Stimulated activated CD8-positive, alpha-beta memory T cell treated with anti-CD3 and anti-CD28 coated beads, Interleukin-7, amount 100 ng/mL, for 4 hours (primary cell): ENCODE results near the gene SERPINA3.
"Not testable (repeated sequence)": the region's sequence is repeated elsewhere in the genome, so short reads cannot be mapped to it uniquely, and the experiment has no call there.

Experiments
- DNase-seq, 2 donors: peaks; one replicate each; pipeline ENCODE4 v3.0.0-alpha.2; 2020; ENCODE audit warnings: low read depth in 2 of 2

Gene SERPINA3

GRCh38 chr14:94632305-94632590 is 20.1 kb downstream of the SERPINA3 start:
- DNase-seq, result no peak

DNA sequence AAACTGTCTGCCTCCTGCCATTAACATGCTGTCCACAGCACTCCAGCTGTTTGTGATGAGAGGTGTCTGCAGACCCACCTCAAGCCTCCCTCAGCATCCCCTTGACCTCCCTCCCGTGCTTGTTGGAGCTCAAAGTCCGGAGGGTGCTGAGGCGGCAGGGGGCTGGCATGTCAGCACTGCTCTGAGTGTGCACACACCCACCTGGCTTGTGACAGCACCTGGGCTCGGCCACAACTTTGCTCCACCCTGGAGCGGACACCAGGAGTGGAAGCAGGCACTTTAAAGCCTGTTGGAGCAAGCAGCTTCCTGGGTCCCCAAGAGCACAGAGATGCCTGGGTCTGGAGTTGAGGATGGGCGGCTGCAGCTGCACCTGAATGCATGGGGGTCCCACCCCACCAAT is 20.9 kb downstream of the SERPINA3 start:
- no peak for DNase-seq

- DNase-seq, result no peak
These were observed 23.0 kb downstream of the SERPINA3 start for GRCh38 chr14:94635154-94635553.

DNA sequence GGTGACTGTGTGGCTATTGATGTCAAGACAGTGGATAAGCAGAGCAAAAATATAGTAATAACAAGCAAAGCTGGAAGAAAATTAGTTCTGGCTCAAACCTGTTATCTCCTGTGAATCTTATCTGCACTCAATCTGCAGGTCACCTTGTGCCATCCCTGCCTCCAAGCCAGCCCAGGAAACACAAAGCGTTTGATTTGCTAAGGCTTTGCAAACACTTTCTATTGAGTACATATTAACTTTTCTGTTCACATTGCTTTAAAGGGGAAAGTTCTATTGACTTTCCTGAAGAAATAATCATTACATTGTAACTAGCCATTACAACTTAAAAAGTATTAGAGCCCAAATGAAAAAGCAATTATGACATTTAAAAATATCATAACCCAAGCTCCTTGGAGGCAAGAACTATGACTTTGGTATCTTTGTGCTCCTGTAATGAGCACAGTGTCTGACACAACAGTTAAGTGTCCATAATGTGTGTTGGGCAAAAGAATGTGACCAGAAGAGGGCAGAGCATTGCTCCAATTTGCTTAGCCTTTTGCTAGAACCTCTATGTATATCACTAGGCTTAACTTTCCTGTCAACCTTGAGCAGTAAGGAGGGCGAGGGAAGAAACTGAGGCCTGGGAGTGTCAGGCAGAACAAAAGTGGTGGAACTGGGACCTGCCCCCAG is 24.7 kb downstream of the SERPINA3 start:
- no peak for DNase-seq

DNA sequence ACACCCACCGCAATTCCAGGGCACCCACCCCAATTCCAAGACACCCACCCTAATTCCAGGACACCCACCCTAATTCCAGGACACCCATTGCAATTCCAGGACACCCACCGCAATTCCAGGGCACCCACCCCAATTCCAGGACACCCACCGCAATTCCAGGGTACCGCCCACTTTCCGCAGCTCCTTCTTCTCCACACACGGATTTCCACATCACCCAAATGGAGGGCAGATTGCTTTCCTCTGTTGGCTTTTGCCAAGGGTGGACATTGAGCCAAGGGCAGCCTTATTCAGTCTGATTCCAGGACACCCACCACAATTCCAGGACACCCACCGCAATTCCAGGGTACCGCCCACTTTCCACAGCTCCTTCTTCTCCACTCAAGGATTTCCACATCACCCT is 25.6 kb downstream of the SERPINA3 start:
- DNase-seq, result not testable (repeated sequence)

GRCh38 chr14:94638339-94638738 is 26.1 kb downstream of the SERPINA3 start:
- DNase-seq, result no peak

DNA sequence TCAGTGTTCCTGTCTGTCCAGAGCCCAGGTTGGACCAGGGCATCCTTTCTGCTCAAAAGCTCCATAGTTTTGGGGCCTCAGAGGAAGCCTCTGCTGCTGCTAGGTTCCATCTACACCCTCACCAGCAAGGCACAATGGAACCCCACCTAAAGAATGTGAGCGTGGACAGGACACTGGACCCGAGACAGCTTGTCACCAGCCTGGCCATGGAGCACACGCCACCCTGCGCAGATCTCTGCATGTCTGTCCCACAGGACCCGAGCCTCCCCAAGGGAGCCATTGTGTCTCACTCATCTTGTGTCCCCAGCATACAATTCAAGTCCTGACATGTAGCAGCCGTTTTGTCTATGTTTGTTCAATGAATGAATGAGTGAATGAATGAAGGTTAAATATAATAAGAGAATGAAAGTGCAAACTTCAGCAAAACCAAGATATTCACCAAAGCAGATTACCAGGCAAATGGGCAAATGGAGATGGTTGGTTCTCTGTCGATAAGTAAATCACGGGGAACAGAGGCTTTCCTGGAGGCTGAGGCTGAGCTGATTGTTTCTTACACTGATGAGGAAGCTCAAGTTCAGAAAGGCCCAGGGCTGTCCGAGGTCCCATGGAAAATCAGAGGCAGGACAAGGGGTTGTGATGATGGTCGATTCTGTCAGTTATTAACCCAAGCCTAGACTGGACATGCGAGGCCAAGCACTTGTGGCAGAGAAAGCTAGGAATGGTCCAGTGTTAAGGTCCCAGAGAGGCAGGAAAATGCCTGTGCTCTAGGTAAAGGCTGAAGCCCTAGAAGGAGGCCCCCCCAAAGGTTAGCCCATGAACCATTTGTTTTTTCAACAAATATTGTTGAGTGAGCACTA is 27.0 kb downstream of the SERPINA3 start:
- no peak for DNase-seq

- DNase-seq, result no peak
These were observed 28.8 kb downstream of the SERPINA3 start for GRCh38 chr14:94640721-94641631.

GRCh38 chr14:94641632-94641955 is 29.4 kb downstream of the SERPINA3 start:
- no peak for DNase-seq

DNA sequence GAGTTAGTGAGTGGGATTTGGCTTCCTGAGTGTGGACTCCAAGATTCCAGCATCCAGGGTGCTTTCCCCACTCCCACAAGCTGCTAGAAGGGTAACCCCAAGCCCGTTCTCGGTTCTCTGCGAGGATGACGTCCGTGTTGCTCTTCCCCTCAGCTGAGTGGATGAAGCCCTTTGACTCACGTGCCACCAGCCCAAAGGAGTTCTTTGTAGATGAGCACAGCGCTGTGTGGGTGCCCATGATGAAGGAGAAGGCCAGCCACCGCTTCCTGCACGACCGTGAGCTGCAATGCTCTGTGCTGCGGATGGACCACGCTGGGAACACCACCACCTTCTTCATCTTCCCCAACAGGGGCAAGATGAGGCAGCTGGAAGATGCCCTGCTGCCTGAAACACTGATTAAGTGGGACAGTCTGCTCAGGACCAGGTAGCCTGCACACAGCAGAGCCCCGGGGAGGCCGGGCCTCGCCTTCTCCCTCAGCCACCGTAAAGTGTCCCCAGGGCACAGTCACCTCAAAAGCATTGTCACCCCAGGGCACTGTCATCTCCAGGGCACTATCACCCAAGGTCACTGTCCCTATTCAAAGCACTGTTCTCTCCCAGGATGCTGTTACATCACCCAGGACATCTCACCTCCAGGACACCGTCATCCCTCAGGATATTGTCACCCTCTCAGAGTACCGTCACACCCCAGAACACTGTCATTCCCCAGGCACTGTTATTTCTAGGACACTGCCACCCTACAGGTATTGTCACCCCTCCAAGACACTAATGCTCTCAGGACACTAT is 31.3 kb downstream of the SERPINA3 start:
- no peak for DNase-seq

- DNase-seq, result no peak
These were observed 31.9 kb downstream of the SERPINA3 start for GRCh38 chr14:94644102-94644535.

GRCh38 chr14:94646066-94646465 is 33.9 kb downstream of the SERPINA3 start:
- DNase-seq, result no peak

GRCh38 chr14:94646481-94646880 is 34.3 kb downstream of the SERPINA3 start:
- DNase-seq, result no peak

GRCh38 chr14:94648801-94649200 is 36.6 kb downstream of the SERPINA3 start:
- DNase-seq, result no peak

- DNase-seq, result no peak
These were observed 37.6 kb downstream of the SERPINA3 start for GRCh38 chr14:94649543-94650443.

DNA sequence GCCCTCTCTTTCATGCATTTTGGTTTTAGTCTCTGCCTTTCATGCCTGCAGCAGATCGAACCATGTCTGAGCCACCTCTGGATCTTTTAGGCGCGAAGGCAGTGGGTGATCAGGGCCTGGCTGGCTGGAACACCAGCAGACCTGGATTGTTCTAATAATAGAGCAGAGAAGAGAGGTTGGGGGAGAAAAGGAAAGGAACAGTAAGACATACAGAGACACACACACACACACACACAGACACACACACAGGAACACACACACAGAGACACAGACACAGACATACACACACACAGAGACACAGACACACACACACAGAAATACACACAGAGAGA is 38.2 kb downstream of the SERPINA3 start:
- DNase-seq, result no peak

- no peak for DNase-seq
These were observed 38.9 kb downstream of the SERPINA3 start for GRCh38 chr14:94650806-94651805.

- DNase-seq, result no peak
These were observed 41.1 kb downstream of the SERPINA3 start for GRCh38 chr14:94653321-94653720.

GRCh38 chr14:94654071-94654861 is 42.1 kb downstream of the SERPINA3 start:
- DNase-seq, result no peak
